Stimulated activated CD8-positive, alpha-beta memory T cell treated with anti-CD3 and anti-CD28 coated beads, Interleukin-4, amount 100 ng/mL, for 1 hour (primary cell): ENCODE results near the gene ZNF185.

Experiments used
- DNase-seq, 2 donors: peaks; one replicate each; pipeline ENCODE4 v3.0.0-alpha.2; 2020; ENCODE audit warnings: low read depth in 2 of 2, low spot score in 1 of 2

The ZNF185 gene

GRCh38 chrX:152897222-152898131 is at the start of gene ZNF185:
Gene ZNF185, plus strand, starts transcription at chrX:152898067. Its CDS starts 16,423 bp downstream, at chrX:152914490.
- no peak for DNase-seq

DNA sequence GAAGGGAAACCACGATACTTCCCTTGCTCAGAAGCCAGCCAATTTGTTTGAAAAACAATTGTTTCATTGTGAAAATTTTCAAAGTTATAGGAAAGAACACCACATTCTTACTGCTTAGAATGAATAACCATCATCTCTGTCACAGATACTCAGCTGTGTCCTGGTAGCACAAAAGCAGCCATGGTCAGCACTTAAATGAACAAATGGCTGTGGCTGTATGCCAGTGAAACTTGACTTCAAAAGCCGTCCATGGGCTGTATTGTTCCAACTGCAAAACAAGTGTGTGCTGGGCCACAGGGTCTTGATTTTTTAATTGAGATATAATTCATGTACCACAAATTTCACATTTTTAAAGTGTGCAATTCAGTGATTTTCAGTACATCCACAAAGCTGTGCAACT is 47.4 kb upstream of the ZNF185 start:
- no peak for DNase-seq

DNA sequence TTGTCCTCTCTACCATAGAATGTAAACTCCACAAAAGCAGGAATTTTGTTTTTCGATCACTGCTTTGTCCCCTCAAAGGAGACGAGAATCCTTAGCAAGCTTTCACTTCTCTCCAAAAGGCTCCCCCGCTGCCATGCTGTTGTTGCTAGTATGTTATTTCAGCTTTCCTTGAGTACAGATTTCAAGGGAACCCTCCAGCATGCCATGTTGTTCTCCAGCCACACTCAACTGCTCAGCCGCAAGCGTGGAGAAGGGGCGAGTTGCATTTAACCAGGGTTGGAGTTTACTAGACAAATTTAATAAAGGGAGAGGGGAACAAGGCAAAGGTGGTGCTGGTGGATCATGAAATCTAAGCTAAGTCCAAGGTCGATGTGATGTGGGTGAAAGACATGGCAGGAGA is 43.9 kb upstream of the ZNF185 start:
- no peak for DNase-seq

GRCh38 chrX:152861116-152861515 is 36.8 kb upstream of the ZNF185 start:
- no peak for DNase-seq

DNA sequence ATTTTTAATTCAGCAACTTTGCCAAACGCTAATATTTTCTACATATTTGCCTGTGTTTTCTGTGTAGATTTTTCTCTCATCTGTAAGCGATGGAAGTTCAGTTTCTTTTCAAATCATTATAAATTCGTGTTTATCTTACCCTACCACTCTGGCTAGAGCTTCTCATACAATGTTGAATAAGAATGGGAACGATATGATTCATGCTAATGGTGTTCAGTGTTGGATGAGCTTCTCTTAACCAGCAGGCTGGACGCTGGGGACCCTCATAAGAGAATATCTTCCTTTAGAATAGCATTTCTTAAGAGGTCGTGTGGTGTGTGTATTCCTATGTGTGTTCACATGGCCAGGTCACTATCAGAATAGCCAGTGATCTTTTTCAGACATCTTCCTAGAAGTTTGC is 36.0 kb upstream of the ZNF185 start:
- no peak for DNase-seq

- DNase-seq: no peak
Observed at GRCh38 chrX:152865232-152865920, 32.5 kb upstream of the ZNF185 start.

GRCh38 chrX:152866386-152866785 is 31.5 kb upstream of the ZNF185 start:
- no peak for DNase-seq

DNA sequence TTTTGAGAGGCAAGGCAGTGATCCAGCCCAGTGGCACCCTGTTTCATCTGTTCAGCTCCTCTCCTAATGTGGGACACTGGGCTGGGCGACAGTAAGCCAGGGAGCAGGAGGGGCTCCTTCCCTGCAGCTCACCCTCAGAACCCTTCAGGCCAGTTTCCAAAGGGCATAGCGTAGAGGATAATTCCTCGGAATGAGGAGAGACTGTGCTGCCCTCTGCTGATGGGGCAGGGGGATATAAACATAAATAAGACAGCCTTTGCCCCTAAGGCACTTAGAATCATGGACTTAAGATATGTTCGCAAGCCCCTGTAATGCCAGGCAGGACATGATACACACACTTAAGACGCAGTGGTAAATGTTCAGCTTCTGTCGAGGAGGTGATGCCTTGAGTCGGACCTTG is 27.9 kb upstream of the ZNF185 start:
- no peak for DNase-seq

- no peak for DNase-seq
Observed at GRCh38 chrX:152871260-152871659, 26.6 kb upstream of the ZNF185 start.

DNA sequence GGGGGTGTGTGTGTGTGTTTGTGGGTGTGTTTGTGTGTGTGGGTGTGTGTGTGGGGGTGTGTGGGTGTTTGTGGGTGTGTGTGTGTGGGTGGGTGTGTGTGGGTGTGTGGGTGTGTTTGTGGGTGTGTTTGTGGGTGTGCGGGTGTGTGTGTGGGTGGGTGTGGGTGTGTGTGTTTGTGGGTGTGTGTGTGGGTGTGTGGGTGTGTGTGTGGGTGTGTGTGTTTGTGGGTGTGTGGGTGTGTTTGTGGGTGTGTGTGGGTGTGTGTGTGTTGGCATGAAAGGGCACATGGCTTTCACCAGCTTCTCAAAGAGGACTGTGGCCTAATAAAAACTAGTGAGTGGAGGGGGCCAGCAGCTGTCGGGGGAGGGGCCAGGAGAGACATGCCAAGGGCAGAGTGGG is 25.3 kb upstream of the ZNF185 start:
- no peak for DNase-seq

DNA sequence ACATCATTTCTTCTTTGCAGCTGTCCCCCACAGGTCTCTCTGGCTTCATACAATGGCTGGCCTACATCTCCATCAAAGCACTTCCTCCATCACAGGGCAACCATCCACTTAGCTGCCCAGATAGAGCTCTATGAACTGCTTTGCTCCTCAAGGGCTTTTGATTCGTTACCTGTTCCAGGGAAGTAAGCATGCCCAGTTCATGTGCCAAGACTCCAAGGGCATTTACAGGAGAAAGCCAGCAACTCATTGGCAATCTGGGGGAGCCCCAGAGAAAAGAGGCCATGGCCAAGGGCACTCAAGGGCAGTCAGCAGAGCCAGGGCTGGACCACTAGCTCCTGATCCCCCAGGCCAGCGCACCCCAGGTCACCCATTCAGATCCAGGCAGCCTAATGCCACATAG is 24.5 kb upstream of the ZNF185 start:
- DNase-seq: no peak

- DNase-seq: no peak
Observed at GRCh38 chrX:152876931-152877840, 20.7 kb upstream of the ZNF185 start.

DNA sequence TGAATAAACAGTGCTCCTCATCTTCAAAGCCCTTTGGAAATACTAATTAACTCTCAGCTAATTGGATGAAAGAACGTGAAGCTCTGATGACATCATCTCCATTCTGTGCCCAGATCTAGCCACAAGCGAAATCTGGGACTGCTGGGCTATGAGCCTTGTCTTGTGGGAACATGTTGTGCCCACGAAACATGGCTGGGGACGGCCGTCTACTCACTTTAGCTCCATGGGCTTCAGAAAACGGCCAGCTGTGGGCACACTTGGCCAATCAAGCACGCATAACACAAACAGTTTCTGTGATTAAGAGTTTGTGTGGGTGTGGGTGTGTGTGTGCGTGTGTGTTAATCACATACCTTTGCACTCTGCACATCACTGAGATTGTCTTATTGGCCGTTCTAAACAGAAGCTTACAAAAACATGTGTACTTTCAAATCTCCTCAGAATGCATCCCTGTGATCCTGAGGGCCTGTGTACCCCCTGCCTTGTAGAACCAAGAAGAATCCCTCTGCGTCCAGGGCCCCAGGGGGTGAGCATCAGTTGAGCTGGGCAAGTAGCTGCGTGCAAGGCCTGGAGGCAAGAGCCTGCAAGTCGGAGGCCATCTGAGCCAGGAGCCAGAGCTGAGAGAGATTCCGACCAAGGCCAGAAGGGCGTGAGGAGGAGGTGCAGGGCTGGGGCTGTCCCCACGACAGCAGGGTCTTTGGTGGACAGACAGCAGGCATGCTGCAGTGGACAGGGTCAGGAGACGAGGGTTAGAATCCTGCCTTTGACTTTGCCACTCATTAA is 18.7 kb upstream of the ZNF185 start:
- DNase-seq: no peak

- DNase-seq: no peak
Observed at GRCh38 chrX:152881289-152881688, 16.6 kb upstream of the ZNF185 start.

GRCh38 chrX:152884171-152884570 is 13.7 kb upstream of the ZNF185 start:
- no peak for DNase-seq

DNA sequence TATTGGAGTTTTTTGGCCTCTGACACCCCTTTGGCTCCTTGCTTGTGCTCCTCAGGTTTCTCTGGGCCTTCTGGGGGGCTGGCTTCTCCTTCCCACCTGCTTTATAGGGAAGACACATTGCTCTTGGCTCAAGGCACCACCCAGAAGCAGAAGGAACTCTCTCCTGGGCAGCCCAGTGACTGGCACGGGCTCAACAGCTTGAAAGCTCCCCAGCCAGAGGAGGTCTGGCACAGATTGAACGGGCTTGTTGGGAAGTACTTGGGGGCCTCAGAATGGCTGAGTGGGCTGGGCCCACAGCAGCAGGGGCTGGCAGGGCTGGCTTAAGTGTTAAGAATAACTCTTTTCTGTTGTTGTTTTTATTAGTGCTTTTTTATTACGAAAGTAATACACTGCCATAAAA is 11.2 kb upstream of the ZNF185 start:
- no peak for DNase-seq

- no peak for DNase-seq
Observed at GRCh38 chrX:152892499-152892898, 5.4 kb upstream of the ZNF185 start.

GRCh38 chrX:152892999-152893891 is 4.6 kb upstream of the ZNF185 start:
- DNase-seq: no peak

GRCh38 chrX:152893980-152894610 is 3.8 kb upstream of the ZNF185 start:
- no peak for DNase-seq
